Measurements from ENCODE around the gene AUTS2.

AUTS2 gene

DNA sequence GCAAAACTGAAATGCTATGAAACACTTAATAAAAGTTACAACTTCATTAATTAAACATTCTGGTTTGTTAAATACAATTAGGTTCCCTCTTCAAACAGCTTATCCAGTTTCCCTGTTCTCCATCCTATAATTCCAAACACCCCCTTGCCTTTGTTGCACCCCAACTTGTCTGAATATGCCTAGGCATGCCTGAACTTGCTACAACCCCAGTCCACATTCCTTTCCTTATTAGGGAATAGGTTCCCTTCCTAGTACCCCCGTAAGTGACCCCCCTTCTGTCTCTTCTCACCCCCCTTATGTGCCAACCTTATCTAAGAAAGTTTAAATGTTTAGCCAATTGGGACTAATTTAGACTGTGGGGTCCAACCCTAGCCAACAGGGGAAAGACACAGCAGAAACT lies 1238.0 kb downstream of the AUTS2 start:
- no peaks in the 10 kb centered on the region for H3K79me2 ChIP-seq (ENCODE audit: insufficient read depth, low read length)
- no peaks in the 10 kb centered on the region for H3K36me3 ChIP-seq (ENCODE audit: low read length)
- H3K9me2 ChIP-seq (replicated peaks; ENCODE audit: insufficient read depth, low read length): no peaks in the 10 kb centered on the region
- H3K27ac ChIP-seq (ENCODE audit: low read depth, low read length): no peak overlapping the region
- H3K4me3 ChIP-seq (ENCODE audit: insufficient read depth, low read length, poor library complexity, severe bottlenecking): no peak overlapping the region
- no peak overlapping the region for H2AFZ ChIP-seq (ENCODE audit: low read depth, low read length, severe bottlenecking)
- TF ChIP-seq, protein P1, sequence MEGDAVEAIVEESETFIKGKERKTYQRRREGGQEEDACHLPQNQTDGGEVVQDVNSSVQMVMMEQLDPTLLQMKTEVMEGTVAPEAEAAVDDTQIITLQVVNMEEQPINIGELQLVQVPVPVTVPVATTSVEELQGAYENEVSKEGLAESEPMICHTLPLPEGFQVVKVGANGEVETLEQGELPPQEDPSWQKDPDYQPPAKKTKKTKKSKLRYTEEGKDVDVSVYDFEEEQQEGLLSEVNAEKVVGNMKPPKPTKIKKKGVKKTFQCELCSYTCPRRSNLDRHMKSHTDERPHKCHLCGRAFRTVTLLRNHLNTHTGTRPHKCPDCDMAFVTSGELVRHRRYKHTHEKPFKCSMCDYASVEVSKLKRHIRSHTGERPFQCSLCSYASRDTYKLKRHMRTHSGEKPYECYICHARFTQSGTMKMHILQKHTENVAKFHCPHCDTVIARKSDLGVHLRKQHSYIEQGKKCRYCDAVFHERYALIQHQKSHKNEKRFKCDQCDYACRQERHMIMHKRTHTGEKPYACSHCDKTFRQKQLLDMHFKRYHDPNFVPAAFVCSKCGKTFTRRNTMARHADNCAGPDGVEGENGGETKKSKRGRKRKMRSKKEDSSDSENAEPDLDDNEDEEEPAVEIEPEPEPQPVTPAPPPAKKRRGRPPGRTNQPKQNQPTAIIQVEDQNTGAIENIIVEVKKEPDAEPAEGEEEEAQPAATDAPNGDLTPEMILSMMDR (IDR thresholded peaks at IDR 0.05; ENCODE audit: insufficient read depth, low read length, poor library complexity, severe bottlenecking): no peak
- TF ChIP-seq EZH2phosphoT487 (conservative IDR thresholded peaks at IDR 0.05; ENCODE audit: low read length): no peak
- H3K9ac ChIP-seq (ENCODE audit: low read length): no peak overlapping the region
- H3K27me3 ChIP-seq (ENCODE audit: low read length): no peaks in the 10 kb centered on the region
- H3K4me2 ChIP-seq (ENCODE audit: low read depth, low read length, poor library complexity, severe bottlenecking): no peak overlapping the region
- no peaks in the 10 kb centered on the region for H4K20me1 ChIP-seq (ENCODE audit: low read depth, low read length)
- no peaks in the 10 kb centered on the region for H3F3A ChIP-seq (ENCODE audit: insufficient read depth)
- H3K9me3 ChIP-seq (ENCODE audit: insufficient read depth, low read length): no peaks in the 10 kb centered on the region

GRCh38 chr7:70836946-70837345 lies 1238.7 kb downstream of the AUTS2 start:
- Histone ChIP-seq H2AFZ (ENCODE audit: low read depth, low read length, severe bottlenecking) (no peak overlapping the region), H3K9me3 (ENCODE audit: insufficient read depth, low read length) (no peaks in the 10 kb centered on the region), H3K9ac (ENCODE audit: low read length) (no peak overlapping the region), H3K4me3 (ENCODE audit: insufficient read depth, low read length, poor library complexity, severe bottlenecking) (no peak overlapping the region), H3F3A (ENCODE audit: insufficient read depth) (no peaks in the 10 kb centered on the region), H3K9me2 (replicated peaks; ENCODE audit: insufficient read depth, low read length) (no peaks in the 10 kb centered on the region), H3K27me3 (ENCODE audit: low read length) (no peaks in the 10 kb centered on the region), H3K79me2 (ENCODE audit: insufficient read depth, low read length) (no peaks in the 10 kb centered on the region), H3K4me2 (ENCODE audit: low read depth, low read length, poor library complexity, severe bottlenecking) (no peak overlapping the region), H3K36me3 (ENCODE audit: low read length) (no peaks in the 10 kb centered on the region), H3K27ac (ENCODE audit: low read depth, low read length) (no peak overlapping the region), H4K20me1 (ENCODE audit: low read depth, low read length) (no peaks in the 10 kb centered on the region)
- TF ChIP-seq, protein P1 (IDR thresholded peaks at IDR 0.05; ENCODE audit: insufficient read depth, low read length, poor library complexity, severe bottlenecking): no peak
- TF ChIP-seq EZH2phosphoT487 (conservative IDR thresholded peaks at IDR 0.05; ENCODE audit: low read length): no peak

- H2AFZ ChIP-seq (ENCODE audit: low read depth, low read length, severe bottlenecking): no peak overlapping the region
- H3K9me2 ChIP-seq (replicated peaks; ENCODE audit: insufficient read depth, low read length): no peaks in the 10 kb centered on the region
- no peaks in the 10 kb centered on the region for H3K79me2 ChIP-seq (ENCODE audit: insufficient read depth, low read length)
- H3F3A ChIP-seq (ENCODE audit: insufficient read depth): no peaks in the 10 kb centered on the region
- H3K9me3 ChIP-seq (ENCODE audit: insufficient read depth, low read length): no peaks in the 10 kb centered on the region
- H3K4me3 ChIP-seq (ENCODE audit: insufficient read depth, low read length, poor library complexity, severe bottlenecking): no peak overlapping the region
- no peaks in the 10 kb centered on the region for H4K20me1 ChIP-seq (ENCODE audit: low read depth, low read length)
- H3K27ac ChIP-seq (ENCODE audit: low read depth, low read length): no peak overlapping the region
- H3K9ac ChIP-seq (ENCODE audit: low read length): no peak overlapping the region
- no peaks in the 10 kb centered on the region for H3K36me3 ChIP-seq (ENCODE audit: low read length)
- H3K4me2 ChIP-seq (ENCODE audit: low read depth, low read length, poor library complexity, severe bottlenecking): no peak overlapping the region
- no peaks in the 10 kb centered on the region for H3K27me3 ChIP-seq (ENCODE audit: low read length)
- no peak for TF ChIP-seq EZH2phosphoT487 (conservative IDR thresholded peaks at IDR 0.05; ENCODE audit: low read length)
- TF ChIP-seq, protein P1 (IDR thresholded peaks at IDR 0.05; ENCODE audit: insufficient read depth, low read length, poor library complexity, severe bottlenecking): no peak
Observed at GRCh38 chr7:70837589-70837988, 1239.3 kb downstream of the AUTS2 start.

Data from SU-DHL-6 (cell line).